ENCODE data around the gene RRM1. TPM values are rescaled to one million over a fixed set of nuclear protein-coding genes. Genes with fewer than 3 reads are reported as not detected.

RRM1 gene
- total RNA-seq, 1 experiment from 2014 or later, result 88.8 TPM

- TF ChIP-seq, protein P1, sequence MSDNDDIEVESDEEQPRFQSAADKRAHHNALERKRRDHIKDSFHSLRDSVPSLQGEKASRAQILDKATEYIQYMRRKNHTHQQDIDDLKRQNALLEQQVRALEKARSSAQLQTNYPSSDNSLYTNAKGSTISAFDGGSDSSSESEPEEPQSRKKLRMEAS (CRISPR knock-in tag; IDR thresholded peaks at IDR 0.05), result no peak
- TF ChIP-seq MLX (CRISPR knock-in tag; IDR thresholded peaks at IDR 0.05), result no peak
These were observed 17.8 kb upstream of the RRM1 start (continued) for GRCh38 chr11:4076774-4077173.

DNA sequence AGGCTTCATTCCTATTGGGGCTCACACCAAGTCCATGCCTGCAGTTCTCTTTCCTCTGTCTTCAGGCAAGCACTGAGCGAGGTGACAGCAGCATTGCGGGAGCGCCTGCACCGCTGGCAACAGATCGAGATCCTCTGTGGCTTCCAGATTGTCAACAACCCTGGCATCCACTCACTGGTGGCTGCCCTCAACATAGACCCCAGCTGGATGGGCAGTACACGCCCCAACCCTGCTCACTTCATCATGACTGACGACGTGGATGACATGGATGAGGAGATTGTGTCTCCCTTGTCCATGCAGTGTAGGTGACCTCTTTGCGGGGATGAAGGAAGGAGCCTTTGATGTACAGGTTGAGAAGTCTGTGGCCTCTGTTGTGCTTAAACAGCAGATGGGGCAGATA, 11.4 kb upstream of the RRM1 start:
- H3K27ac Mint-ChIP-seq, result no peak overlapping the region
- no peak for ATAC-seq
- H3K4me1 Mint-ChIP-seq, result peaks cover 12% of the 10 kb centered on the region
- no peaks in the 10 kb centered on the region for H3K36me3 Mint-ChIP-seq
- H3K4me3 Mint-ChIP-seq, result no peak overlapping the region
- TF ChIP-seq RELA (CRISPR knock-in tag; IDR thresholded peaks at IDR 0.05; ENCODE audit: borderline replicate concordance) (no peak), GTF2I (CRISPR knock-in tag; conservative IDR thresholded peaks at IDR 0.05) (no peak), RORB (CRISPR knock-in tag; IDR thresholded peaks at IDR 0.05) (no peak), KAT7 (CRISPR knock-in tag; IDR thresholded peaks at IDR 0.05; ENCODE audit: borderline replicate concordance) (no peak), ZNF263 (CRISPR knock-in tag; IDR thresholded peaks at IDR 0.05; ENCODE audit: low read depth) (no peak)
- TF ChIP-seq, protein P2, sequence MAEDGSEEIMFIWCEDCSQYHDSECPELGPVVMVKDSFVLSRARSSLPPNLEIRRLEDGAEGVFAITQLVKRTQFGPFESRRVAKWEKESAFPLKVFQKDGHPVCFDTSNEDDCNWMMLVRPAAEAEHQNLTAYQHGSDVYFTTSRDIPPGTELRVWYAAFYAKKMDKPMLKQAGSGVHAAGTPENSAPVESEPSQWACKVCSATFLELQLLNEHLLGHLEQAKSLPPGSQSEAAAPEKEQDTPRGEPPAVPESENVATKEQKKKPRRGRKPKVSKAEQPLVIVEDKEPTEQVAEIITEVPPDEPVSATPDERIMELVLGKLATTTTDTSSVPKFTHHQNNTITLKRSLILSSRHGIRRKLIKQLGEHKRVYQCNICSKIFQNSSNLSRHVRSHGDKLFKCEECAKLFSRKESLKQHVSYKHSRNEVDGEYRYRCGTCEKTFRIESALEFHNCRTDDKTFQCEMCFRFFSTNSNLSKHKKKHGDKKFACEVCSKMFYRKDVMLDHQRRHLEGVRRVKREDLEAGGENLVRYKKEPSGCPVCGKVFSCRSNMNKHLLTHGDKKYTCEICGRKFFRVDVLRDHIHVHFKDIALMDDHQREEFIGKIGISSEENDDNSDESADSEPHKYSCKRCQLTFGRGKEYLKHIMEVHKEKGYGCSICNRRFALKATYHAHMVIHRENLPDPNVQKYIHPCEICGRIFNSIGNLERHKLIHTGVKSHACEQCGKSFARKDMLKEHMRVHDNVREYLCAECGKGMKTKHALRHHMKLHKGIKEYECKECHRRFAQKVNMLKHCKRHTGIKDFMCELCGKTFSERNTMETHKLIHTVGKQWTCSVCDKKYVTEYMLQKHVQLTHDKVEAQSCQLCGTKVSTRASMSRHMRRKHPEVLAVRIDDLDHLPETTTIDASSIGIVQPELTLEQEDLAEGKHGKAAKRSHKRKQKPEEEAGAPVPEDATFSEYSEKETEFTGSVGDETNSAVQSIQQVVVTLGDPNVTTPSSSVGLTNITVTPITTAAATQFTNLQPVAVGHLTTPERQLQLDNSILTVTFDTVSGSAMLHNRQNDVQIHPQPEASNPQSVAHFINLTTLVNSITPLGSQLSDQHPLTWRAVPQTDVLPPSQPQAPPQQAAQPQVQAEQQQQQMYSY (CRISPR knock-in tag; IDR thresholded peaks at IDR 0.05), result no peak
- TF ChIP-seq, protein P3, sequence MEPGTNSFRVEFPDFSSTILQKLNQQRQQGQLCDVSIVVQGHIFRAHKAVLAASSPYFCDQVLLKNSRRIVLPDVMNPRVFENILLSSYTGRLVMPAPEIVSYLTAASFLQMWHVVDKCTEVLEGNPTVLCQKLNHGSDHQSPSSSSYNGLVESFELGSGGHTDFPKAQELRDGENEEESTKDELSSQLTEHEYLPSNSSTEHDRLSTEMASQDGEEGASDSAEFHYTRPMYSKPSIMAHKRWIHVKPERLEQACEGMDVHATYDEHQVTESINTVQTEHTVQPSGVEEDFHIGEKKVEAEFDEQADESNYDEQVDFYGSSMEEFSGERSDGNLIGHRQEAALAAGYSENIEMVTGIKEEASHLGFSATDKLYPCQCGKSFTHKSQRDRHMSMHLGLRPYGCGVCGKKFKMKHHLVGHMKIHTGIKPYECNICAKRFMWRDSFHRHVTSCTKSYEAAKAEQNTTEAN (CRISPR knock-in tag; IDR thresholded peaks at IDR 0.05), result no peak
- H3K9me3 Mint-ChIP-seq, result no peaks in the 10 kb centered on the region
- POLR2A ChIA-PET, result no interaction called here
- DNase-seq (ENCODE audit: low spot score), result no peak
- no peaks in the 10 kb centered on the region for H3K27me3 Mint-ChIP-seq (ENCODE audit: low read depth)
- CTCF ChIA-PET, result interaction anchor here (2.8 to 3.0 kb wide), 2 partner anchors 10 to 229 kb away, joined by 14 to 19 read pairs; partner anchors contain the start of gene STIM1

- Mint-ChIP-seq H3K27me3 (ENCODE audit: low read depth) (no peaks in the 10 kb centered on the region), H3K36me3 (no peaks in the 10 kb centered on the region), H3K4me1 (peaks cover 12% of the 10 kb centered on the region), H3K27ac (no peak overlapping the region), H3K4me3 (no peak overlapping the region), H3K9me3 (no peaks in the 10 kb centered on the region)
- ATAC-seq, result no peak
- POLR2A ChIA-PET, result no interaction called here
- no peak for DNase-seq (ENCODE audit: low spot score)
- CTCF ChIA-PET, result interaction anchor here (0.7 to 1.9 kb wide), 4 partner anchors 12 to 276 kb away, joined by 3 to 11 read pairs (median 7); partner anchors contain the start of genes PGAP2 and STIM1
- TF ChIP-seq, protein P4, sequence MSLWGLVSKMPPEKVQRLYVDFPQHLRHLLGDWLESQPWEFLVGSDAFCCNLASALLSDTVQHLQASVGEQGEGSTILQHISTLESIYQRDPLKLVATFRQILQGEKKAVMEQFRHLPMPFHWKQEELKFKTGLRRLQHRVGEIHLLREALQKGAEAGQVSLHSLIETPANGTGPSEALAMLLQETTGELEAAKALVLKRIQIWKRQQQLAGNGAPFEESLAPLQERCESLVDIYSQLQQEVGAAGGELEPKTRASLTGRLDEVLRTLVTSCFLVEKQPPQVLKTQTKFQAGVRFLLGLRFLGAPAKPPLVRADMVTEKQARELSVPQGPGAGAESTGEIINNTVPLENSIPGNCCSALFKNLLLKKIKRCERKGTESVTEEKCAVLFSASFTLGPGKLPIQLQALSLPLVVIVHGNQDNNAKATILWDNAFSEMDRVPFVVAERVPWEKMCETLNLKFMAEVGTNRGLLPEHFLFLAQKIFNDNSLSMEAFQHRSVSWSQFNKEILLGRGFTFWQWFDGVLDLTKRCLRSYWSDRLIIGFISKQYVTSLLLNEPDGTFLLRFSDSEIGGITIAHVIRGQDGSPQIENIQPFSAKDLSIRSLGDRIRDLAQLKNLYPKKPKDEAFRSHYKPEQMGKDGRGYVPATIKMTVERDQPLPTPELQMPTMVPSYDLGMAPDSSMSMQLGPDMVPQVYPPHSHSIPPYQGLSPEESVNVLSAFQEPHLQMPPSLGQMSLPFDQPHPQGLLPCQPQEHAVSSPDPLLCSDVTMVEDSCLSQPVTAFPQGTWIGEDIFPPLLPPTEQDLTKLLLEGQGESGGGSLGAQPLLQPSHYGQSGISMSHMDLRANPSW (CRISPR knock-in tag; conservative IDR thresholded peaks at IDR 0.05; ENCODE audit: low read depth), result no peak
- TF ChIP-seq ZBTB21 (CRISPR knock-in tag; IDR thresholded peaks at IDR 0.05; ENCODE audit: borderline replicate concordance), result no peak
- no peak for TF ChIP-seq CTCF (IDR thresholded peaks at IDR 0.05)
- TF ChIP-seq ZNF281 (CRISPR knock-in tag; IDR thresholded peaks at IDR 0.05), result no peak
- TF ChIP-seq, protein P5, sequence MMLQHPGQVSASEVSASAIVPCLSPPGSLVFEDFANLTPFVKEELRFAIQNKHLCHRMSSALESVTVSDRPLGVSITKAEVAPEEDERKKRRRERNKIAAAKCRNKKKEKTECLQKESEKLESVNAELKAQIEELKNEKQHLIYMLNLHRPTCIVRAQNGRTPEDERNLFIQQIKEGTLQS (CRISPR knock-in tag; conservative IDR thresholded peaks at IDR 0.05), result no peak
- no peak for TF ChIP-seq GRHL2 (CRISPR knock-in tag; IDR thresholded peaks at IDR 0.05; ENCODE audit: insufficient replicate concordance, severe bottlenecking)
- no peak for TF ChIP-seq FOXJ3 (CRISPR knock-in tag; IDR thresholded peaks at IDR 0.05; ENCODE audit: borderline replicate concordance)
- TF ChIP-seq GTF2I (CRISPR knock-in tag; conservative IDR thresholded peaks at IDR 0.05), result no peak
These were observed 10.0 kb upstream of the RRM1 start for GRCh38 chr11:4084406-4085125.

All from WTC11 (cell line).